Right atrium auricular region (tissue), 2 donors: ENCODE measurements around the gene ZNHIT6. TPM values are rescaled to one million over a fixed set of nuclear protein-coding genes. Genes with fewer than 3 reads are reported as not detected.

Source experiments
- DNase-seq: peaks from one replicate; pipeline ENCODE4 v3.0.0-alpha.2; 2019; ENCODE audit warnings: low spot score
- H3K27ac ChIP-seq, 2 donors: fragments of 200-600 bp; sonication (generic); 1 replicate in 1 of 2; 2 replicates in 1 of 2; pipeline ENCODE4 v1.5.1; 2016 to 2019
- H3K27me3 ChIP-seq, 2 donors: fragments of 200-600 bp; sonication (generic); one replicate each; pipeline versions ENCODE4 v1.5.1 to v1.6.0; 2017 to 2019
- H3K36me3 ChIP-seq: fragments of 200-600 bp; sonication (generic); one replicate; pipeline ENCODE4 v1.5.1; 2016
- H3K4me1 ChIP-seq, 2 donors: fragments of 200-600 bp; sonication (generic); one replicate each; pipeline versions ENCODE4 v1.5.1 to v1.6.0; 2017 to 2019
- H3K4me3 ChIP-seq, 2 donors: fragments of 200-600 bp; sonication (generic); 1 replicate in 1 of 2; 2 replicates in 1 of 2; pipeline ENCODE4 v1.5.1; 2017 to 2019; ENCODE audit warnings: mild to moderate bottlenecking in 1 of 2, moderate library complexity in 1 of 2
- H3K9me3 ChIP-seq, 2 donors: fragments of 200-600 bp; sonication (generic); one replicate each; pipeline ENCODE4 v1.5.1; 2019
- CTCF ChIP-seq, 2 donors: fragments of 200-600 bp; sonication (generic); IDR thresholded peaks; one replicate each; pipeline ENCODE4 v1.5.1; 2019; ENCODE audit warnings: antibody characterized with exemption in 2 of 2
- total RNA-seq, 2 donors: library from RNA; depleted of rRNA; stranded (reverse); fragments of >200 nt; gene quantifications; one replicate each; pipeline ENCODE4 v1.1.0, GENCODE V29; 2016

The ZNHIT6 gene
- total RNA-seq, 2 donors from 2014 or later, result 7.0 to 8.4 TPM

- H3K36me3 ChIP-seq, result no peaks in the 10 kb centered on the region
- H3K9me3 ChIP-seq, result no peaks in the 10 kb centered on the region
- no peak overlapping the region for H3K27ac ChIP-seq
- TF ChIP-seq CTCF (IDR thresholded peaks at IDR 0.05), result no peak
- peaks cover 0 to 20% of the 10 kb centered on the region in 2 donors for H3K4me1 ChIP-seq
- no peak overlapping the region for H3K4me3 ChIP-seq
- no peaks in the 10 kb centered on the region for H3K27me3 ChIP-seq
- no peak for DNase-seq
Observed at GRCh38 chr1:85608851-85609250, 99.4 kb downstream of the ZNHIT6 start.

- Histone ChIP-seq H3K27ac (no peak overlapping the region), H3K4me3 (no peak overlapping the region), H3K27me3 (no peaks in the 10 kb centered on the region), H3K9me3 (no peaks in the 10 kb centered on the region), H3K36me3 (no peaks in the 10 kb centered on the region), H3K4me1 (peaks cover 0 to 15% of the 10 kb centered on the region in 2 donors)
- DNase-seq, result no peak
- TF ChIP-seq CTCF (IDR thresholded peaks at IDR 0.05), result no peak
Observed at GRCh38 chr1:85607921-85608265, 100.3 kb downstream of the ZNHIT6 start.

GRCh38 chr1:85607126-85607920, 100.9 kb downstream of the ZNHIT6 start:
- peaks cover 0 to 10% of the 10 kb centered on the region in 2 donors for H3K4me1 ChIP-seq
- TF ChIP-seq CTCF (IDR thresholded peaks at IDR 0.05), result no peak
- H3K9me3 ChIP-seq, result no peaks in the 10 kb centered on the region
- DNase-seq, result no peak
- H3K27me3 ChIP-seq, result no peaks in the 10 kb centered on the region
- H3K27ac ChIP-seq, result no peak overlapping the region
- no peak overlapping the region for H3K4me3 ChIP-seq
- no peaks in the 10 kb centered on the region for H3K36me3 ChIP-seq

GRCh38 chr1:85606414-85606800, 101.8 kb downstream of the ZNHIT6 start:
- DNase-seq, result no peak
- TF ChIP-seq CTCF (IDR thresholded peaks at IDR 0.05), result no peak
- H3K36me3 ChIP-seq, result no peaks in the 10 kb centered on the region
- no peak overlapping the region for H3K4me3 ChIP-seq
- no peaks in the 10 kb centered on the region for H3K27me3 ChIP-seq
- H3K4me1 ChIP-seq, result peaks cover 0 to under 1% of the 10 kb centered on the region in 2 donors
- no peak overlapping the region for H3K27ac ChIP-seq
- no peaks in the 10 kb centered on the region for H3K9me3 ChIP-seq

GRCh38 chr1:85605484-85606413, 102.5 kb downstream of the ZNHIT6 start:
- DNase-seq, result no peak
- Histone ChIP-seq H3K27ac (no peak overlapping the region), H3K27me3 (no peaks in the 10 kb centered on the region), H3K9me3 (no peaks in the 10 kb centered on the region), H3K36me3 (no peaks in the 10 kb centered on the region), H3K4me3 (no peak overlapping the region), H3K4me1 (no peaks in the 10 kb centered on the region)
- TF ChIP-seq CTCF (IDR thresholded peaks at IDR 0.05), result peak in 1 of 2 donors; percentile 36
